HL-60/S4 treated with phorbol 12-myristate 13-acetate at 8.2 ng/mL for 4 days and 3 days (cell line): ENCODE data around the gene PACS2.
"Not testable (repeated sequence)": the region's sequence is repeated elsewhere in the genome, so short reads cannot be mapped to it uniquely, and the experiment has no call there.

Experiments
- in situ Hi-C: fragments of 300-500 bp; cut with MboI; formaldehyde crosslinking; loops from 2 replicates; pipeline ENCODE4 v1.15.0; 2022; ENCODE audit warnings: low sequenced_read_pairs

Gene PACS2

GRCh38 chr14:105287249-105288102 is 27.1 kb upstream of the PACS2 start:
- in situ Hi-C loops = no loop called here

DNA sequence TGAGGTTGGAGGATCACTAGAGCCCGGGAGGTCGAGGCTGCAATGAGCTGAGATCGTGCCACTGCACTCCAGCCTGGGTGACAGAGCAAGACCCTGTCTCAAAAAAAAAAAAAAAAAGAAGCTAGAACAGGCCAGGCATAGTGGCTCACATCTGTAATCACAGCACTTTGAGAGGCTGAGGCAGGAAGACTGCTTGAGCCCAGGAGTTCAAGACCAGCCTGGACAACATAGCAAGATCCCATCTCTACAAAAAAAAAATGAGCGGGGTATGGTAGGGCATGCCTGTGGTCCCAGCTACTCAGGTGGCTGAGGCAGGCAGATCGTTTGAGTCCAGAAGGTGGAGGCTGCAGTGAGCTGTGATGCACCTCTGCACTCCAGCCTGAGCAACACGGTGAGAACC is 25.6 kb upstream of the PACS2 start:
- in situ Hi-C loops = not testable (repeated sequence)

- in situ Hi-C loops = no loop called here
Observed at GRCh38 chr14:105290621-105291346, 23.8 kb upstream of the PACS2 start.

GRCh38 chr14:105292826-105293711 is 21.5 kb upstream of the PACS2 start:
- in situ Hi-C loops = no loop called here

DNA sequence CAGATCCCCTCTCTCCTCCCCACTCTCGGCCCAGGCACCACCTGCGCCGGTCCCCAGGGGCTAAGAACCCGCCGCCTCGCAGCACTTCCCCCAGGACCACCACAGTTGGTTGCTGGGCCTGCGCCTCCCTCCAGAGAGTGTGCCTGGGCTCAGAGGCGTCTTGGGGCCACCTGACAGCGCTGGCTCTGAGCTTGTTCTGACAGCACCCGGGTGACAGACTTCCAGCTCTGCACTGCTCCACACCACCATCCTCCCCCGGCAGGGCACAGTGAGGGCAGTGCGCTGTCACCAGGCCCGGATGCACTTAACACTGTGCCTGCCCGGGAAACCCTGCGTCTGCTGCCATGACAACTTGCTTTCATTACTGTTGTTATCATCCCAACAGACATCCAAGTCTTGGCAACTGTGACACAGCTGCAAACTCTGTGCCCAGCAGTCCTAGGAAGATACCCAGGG is 20.4 kb upstream of the PACS2 start:
- in situ Hi-C loops = no loop called here

- in situ Hi-C loops = not testable (repeated sequence)
Observed at GRCh38 chr14:105297311-105297710, 17.2 kb upstream of the PACS2 start.

DNA sequence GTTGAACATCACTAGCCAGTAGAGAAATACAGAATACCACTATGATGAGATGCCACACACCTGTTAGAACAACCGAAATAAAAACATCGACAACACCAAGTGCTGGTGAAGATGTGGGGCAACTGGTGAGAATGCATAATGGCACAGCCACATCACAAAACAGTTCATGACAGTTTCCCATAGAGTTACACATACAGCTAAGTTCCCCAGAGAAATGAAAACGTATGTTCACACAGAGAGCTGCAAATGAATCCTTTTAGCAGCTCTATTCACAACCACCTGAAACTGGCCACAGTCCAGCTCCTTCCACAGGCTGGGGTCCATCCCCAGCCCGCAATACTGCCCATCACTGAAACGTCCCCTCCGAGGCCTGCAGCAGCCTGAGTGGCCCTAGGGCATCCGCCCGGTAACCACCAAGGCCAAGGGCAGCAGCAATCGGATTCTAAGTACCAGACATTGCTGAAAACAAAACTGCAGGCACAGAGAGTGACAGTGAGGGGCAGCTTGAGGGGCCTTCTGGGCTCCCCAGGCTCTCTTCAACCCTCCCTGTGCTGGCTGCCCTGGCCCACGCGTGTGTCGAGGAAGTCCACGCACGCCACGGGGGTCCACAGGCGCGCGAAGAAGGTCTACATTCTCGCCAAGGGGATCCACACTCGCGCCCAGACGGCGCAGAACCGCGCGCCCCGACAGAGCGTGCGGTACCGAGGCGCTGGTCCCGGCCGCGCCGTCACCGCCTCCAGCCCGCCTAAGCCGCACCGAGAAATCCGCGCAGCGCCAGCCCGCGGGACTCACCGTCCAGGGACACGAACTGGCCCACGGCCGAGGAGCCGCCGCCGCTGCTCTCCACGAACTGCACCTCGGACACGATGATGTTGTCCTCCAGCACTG is 14.7 kb upstream of the PACS2 start:
- in situ Hi-C loops = no loop called here

GRCh38 chr14:105300542-105301102 is 13.9 kb upstream of the PACS2 start, which contains the start of gene BRF1:
Gene BRF1, minus strand, starts transcription at chr14:105301001. Its CDS starts 372 bp downstream, at chr14:105300629.
- in situ Hi-C loops = no loop called here

DNA sequence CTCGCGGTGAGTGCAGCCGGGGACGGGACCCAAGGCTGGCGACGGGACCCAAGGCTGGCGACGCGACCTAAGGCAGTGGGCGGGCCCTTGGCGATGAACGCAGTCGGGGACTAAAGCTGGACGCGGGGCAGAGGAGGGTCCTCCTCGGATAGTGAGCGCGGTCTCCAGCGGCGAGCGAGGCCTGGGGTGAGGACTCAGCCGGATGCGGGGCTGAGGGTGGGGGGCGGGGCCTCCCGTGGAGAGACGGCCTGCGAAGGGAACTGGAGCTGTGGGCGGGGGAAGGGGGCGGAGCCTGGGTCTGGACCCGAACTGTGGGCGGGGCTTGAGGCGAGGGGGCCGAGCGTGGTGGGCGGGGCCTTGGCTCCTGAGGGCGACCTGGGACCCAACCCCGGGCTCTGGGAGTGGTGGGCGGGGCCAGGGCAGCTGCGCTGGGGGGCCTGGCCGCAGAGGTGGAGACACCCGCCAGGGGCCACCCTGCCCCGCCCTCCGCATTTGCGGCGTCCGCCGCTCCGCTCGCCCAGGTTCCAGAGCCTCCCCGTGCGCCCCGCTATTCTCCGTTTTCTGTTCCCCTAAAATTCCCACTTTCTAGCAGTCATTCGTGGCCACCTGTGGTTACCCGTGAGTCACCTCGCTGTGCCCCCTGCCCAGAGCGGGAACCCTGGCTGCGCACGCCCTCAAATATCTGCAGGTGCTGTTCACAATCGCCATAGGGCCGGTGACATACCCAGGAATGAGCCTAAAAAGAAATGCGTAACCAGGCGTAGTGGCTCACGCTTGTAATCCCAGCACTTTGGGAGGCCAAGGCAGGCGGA is 13.2 kb upstream of the PACS2 start:
- in situ Hi-C loops = no loop called here

DNA sequence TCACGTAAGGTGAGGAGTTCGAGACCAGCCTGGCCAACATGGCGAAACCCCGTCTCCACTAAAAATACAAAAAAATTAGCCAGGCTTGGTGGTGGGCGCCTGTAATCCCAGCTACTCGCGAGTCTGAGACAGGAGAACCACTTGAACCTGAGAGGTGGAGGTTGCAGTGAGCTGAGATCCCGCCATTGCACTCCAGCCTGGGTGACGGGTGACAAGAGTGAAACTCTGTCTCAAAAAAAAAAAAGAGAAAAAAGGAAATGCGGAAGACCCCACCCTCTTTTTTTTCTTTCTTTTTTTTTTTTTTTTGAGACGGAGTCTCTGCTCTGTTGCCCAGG is 12.7 kb upstream of the PACS2 start:
- in situ Hi-C loops = not testable (repeated sequence)

- in situ Hi-C loops = no loop called here
Observed at GRCh38 chr14:105303949-105304348, 10.6 kb upstream of the PACS2 start.

DNA sequence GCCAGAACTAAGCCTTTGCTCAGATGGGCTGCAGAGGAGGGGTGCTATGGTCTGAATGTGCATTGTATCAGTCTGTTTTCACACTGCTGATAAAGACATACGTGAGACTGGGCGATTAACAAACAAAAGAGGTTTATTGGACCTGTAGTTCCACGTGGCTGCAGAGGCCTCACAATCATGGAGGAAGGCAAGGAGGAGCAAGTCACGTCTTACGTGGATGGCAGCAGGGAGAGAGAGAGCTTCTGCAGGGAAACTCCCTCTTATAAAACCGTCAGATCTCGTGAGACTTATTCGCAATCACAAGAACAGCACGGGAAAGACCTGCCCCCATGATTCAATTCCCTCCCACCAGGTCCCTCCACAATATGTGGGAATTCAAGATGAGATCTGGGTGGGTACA is 10.0 kb upstream of the PACS2 start:
- in situ Hi-C loops = no loop called here

DNA sequence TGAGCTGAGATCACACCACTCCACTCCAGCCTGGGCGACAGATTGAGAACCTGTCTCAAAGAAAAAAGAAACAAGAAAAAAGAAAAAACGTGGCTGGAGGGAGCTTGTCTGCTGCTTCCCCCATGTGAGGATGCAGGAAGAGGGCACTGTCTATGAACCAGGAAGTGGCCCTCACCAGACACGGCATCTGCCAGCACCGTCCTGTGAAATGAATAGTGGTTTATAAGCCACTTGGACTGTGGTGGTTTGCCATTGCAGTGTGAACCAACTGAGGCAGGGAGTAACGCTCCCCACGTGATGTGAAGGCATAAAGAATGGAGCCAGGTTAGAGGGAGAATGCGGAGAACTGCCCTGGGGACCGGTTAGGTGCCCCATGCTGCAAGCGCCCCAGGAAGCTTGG is 9.2 kb upstream of the PACS2 start:
- in situ Hi-C loops = no loop called here

GRCh38 chr14:105305791-105306190 is 8.8 kb upstream of the PACS2 start:
- in situ Hi-C loops = no loop called here

GRCh38 chr14:105307052-105307727 is 7.4 kb upstream of the PACS2 start:
- in situ Hi-C loops = no loop called here

DNA sequence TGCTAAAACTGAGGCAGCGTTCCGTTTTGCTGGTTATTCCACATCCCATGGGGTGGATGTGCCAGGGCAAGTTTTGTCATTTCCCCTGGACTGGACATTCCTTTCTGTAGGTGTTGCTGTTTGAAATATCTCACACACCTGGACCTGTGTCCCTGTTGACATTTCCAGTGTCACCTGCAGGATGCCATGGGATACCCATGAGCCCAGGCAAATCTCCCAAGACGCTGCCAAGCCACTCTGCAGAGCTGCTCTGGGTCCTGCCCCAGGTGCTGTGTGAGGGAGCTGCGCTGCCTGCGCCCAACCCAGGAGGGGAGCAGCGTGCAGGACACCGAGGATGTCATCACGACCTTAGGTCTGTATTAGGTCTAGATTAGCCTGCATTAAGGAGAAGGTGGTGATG is 5.2 kb upstream of the PACS2 start:
- in situ Hi-C loops = no loop called here

DNA sequence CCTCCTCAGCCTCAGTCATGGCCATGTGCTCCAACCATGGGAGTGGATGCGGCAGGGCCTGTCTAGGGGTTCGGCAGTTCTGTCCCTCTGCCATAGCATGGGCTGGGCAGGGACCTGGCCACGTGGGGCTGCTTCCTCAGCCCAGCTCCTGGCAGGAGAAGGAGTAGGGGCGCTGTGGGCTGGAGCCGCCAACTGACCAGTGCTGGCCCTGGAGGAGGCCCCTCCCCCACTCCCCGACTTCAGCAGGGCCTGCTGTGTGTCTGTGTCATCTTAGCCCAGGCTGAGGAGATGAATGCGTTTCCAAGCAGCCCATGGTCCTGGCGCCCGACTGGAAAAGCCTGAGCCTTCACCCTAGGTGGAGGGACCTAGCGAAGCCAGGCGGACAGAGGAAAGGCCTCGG is 2.7 kb upstream of the PACS2 start:
- in situ Hi-C loops = no loop called here

DNA sequence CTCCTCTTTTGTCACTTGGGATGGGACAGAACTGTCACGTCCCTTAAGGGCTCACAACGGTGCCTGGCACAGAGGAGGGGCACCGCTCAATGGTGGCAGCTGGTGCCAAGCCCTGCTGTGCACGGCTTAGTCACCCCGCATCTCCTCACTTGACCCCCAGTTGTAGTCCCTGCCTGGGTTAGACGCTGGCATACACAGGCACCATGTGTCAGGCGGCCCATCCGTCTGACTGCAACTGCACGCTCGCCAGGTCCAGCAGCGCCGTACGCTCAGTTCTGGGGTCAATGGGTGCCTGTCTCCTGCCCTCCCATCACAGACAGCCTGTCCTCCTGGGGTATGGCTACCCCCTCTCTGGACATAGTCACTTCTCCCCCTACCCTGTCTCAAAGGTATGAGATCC is 1.6 kb upstream of the PACS2 start:
- in situ Hi-C loops = no loop called here
